ENCODE results near the gene MLLT6.

- TF ChIP-seq EZH2 (IDR thresholded peaks at IDR 0.05; ENCODE audit: borderline replicate concordance, low read length) (no peak), CTCF (conservative IDR thresholded peaks at IDR 0.05 in 1 of 2, IDR thresholded peaks at IDR 0.05 in 1 of 2; ENCODE audit: extremely low read depth in 1 of 2, insufficient read depth in 1 of 2, low read depth in 1 of 2, low read length in 2 of 2) (no peak)
Observed at GRCh38 chr17:38657824-38658740, 47.0 kb upstream of the MLLT6 start.
